NCI-H2107 treated with DMSO at 0.1 percent for 48 hours (cell line): Measurements from ENCODE around the gene SLC13A1.
"Not testable (repeated sequence)": the region's sequence is repeated elsewhere in the genome, so short reads cannot be mapped to it uniquely, and the experiment has no call there.

ENCODE experiments used
- DNase-seq: peaks from one replicate; lab custom pipeline; 2025; ENCODE audit not compliant: unreplicated experiment; lab: John Stamatoyannopoulos, UW

The SLC13A1 gene

DNA sequence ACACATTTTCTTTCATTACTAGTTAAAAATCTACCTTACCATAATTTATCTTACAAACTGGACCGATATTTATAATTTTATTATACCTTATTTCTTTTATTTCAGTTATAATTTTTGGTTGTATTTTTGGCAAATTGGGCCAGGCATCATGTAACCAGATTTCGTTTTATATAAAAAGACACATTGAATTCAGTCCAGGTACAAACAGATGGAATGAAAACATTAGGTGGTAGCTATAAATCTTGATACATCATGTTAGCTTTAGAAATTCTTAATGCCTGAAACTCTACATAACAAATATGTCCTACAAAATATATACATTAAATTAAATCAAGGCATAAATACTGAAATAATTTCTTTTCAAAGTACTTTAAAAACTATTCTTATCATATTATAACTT, 73.1 kb downstream of the SLC13A1 start:
- no peak for DNase-seq

DNA sequence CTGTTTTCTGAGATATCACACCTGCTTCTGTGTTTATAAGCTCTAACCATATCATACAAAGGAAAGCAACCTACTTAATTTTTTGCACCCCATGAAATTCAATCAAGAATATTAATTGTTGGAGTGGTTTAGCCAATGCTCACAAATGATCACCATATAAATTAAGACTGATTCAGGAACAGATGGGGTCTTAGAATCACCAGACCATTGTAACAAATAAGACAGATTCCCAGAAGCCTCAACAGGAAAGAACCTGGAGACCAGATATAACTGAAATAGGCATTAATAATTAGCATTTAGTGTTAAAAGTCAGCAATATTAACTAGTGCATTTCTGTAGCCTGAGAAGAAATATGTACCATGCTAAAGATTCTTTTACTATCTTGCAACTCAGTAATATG, 73.6 kb downstream of the SLC13A1 start:
- DNase-seq: no peak

DNA sequence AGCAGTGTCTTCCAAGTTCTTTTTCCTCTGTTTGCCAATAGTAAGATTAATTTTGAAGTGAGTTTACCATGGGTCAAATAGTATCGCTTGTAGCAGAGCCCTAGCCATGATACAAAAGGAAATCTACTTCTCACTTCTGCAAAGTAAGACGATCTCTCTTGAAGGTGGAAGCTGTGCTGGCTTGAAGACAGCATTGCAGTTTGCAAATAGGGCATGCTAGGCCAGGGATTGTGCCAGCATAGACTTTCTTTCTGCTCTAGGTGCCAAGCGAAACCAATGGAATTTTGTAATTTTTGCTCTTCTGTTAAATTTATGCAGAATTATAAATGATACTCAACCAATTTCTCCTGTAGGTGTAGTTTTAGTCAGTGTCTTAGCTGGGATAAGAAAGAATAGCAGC, 74.5 kb downstream of the SLC13A1 start:
- no peak for DNase-seq

DNA sequence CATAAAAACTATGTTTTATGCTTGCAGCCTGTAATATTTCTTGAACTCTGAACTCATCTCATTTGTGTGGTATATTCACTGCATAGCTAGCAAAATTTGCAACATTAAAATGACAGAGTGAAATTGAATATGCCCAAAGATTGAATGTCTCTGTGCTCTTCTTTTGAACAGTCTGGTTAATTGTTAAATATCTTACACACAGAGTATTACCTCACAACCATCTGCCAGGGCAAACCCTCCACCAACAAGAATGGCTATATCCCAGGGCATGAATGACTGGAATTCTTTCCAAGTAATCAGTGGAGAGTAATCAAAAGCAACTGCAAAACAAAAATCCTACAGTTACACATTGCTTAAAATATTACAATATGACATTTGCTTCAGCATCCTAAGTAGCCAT, 76.9 kb downstream of the SLC13A1 start:
- no peak for DNase-seq

DNA sequence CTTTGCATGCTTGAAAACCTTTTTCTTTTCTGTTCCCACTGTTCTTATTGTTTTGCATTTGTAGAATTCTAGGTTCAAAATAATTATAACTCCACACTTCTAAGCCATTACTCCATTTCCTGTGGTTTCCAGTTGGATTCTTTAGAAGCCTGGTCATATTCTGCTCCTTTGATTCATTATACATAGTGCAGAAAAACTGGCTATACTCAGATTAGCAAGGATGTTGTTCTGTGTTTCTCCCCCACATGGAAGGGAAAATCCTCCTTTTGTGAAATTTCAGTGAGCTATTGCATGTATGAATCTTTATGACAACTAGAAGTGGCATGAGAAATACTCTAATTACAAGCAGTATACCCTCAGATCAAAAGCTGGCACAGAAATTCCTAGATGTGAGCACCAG, 79.5 kb downstream of the SLC13A1 start:
- DNase-seq: no peak

DNA sequence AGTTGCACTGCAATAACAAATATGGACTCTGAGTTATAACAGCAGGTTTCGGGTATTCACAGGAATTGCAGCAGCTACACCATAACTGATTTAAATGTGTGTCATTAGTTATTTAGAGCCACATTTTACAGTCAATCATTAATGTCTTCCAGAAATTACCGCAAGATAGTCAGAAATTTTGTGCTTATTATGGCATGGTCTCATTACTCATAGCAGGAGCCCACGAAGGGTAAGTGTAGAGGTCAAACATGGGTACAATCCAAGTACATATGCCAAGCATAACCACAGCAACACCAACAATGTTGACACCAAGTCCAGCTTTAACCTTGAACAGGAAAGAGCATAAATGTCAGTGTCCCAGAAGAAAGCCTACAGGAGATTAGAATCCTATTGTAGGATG, 84.4 kb downstream of the SLC13A1 start:
- DNase-seq: no peak

DNA sequence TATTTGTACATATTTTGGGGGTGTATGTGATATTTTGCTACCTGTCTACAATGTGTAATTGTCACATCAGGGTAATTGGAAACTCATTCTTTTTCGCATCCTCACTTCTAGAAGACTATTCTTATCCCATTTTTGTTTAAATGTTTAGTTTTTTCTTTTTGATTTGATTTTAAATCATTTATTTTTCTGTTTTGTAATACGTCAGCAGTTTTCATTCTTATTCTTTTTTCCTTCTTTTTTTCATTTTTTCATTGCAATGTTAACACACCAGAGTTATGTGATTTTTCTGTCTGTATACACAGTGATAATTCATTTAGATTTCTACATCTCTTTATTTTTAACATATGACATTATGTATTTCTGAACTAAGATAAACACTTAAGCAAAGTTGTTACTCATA, 85.5 kb downstream of the SLC13A1 start:
- DNase-seq: no peak

DNA sequence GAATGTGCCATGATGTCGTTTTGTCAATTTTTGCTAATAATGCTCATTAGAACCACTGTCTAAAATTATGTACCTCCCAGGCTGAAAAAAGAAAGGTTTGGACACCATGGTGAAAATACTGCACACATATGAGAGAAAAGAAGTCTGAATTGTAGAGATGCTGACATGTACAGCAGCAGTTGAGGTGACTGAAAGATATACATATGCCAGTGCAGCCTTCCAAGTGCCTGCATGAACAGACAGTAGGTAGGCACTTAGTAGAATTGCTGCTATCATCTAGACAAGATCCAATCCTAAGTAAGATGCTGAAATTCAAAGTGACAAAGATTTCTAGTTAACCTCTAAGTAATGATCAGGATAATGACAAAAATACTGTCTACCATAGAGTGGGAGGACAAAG, 86.9 kb downstream of the SLC13A1 start:
- no peak for DNase-seq

DNA sequence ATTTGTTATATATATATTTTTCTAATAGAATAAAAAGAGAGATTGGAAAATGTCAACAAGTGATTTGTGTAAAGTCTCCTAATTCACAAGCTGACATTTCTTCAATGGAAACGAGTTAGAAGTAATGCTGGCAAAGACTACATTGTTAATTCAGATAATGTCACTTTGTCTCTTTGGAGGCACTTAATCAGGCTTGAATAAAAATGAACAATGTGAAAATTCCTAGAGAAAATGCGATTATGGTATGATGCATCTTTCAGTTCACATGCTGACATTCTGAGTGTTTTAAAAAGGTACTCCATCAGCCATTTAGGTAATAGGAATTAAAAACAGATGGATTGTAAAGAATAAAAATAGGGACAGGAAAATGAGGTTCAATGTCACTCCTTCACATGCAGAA, 100.1 kb downstream of the SLC13A1 start:
- no peak for DNase-seq

DNA sequence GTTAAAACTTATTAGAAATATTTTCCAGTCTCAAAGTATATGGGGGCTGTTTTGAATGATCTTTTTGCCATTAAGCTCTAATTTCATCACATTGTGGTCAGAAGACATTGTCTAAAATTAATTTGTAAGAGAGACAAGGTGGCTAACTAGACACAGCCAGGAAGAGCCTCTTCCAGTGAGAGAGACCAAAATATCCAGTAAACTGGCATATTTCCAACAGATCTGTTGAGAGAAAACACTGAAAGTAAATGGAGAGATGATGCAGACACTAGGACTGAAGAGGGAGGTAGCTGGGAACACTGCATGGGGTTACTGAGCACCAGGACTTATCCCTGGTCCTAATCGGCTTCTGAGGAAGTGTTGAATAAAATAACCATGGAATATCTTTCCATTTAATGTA, 102.8 kb downstream of the SLC13A1 start:
- no peak for DNase-seq

DNA sequence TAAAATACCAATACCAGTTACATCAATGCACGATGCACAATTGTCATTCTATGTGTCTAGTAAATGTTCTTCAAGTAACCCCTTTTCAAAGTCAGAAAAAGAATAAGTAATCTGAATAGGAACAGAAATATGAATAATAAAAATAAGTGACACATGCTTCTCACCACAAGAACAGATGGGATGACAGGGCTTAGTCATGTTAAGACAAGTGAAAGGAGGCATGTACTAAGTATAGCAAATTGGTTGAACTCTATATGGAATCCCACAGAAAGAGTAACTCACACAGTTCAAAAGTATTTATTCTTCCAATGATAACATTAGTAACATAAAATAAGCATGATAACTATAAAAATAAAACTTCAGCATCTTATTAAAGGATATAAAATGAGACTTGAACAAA, 103.3 kb downstream of the SLC13A1 start:
- DNase-seq: no peak

DNA sequence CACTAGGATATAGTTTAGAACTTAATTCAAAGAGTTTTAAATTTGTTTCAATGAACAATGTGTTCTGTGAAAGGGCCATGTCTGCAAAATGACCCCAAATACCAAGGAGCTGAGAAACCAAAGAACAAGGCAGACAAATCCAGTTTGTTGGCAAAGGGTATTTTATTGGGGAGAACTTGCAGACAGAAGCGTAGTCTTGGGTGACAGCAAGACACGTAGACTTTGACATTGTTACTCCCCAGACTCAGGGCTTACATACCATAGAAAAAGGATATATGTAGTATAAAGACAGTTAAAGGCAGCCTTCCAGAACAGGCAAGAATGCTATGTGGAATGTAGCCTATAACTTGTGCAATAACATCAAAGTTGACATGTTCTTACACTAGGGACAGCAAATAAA, 109.3 kb downstream of the SLC13A1 start:
- DNase-seq: no peak

DNA sequence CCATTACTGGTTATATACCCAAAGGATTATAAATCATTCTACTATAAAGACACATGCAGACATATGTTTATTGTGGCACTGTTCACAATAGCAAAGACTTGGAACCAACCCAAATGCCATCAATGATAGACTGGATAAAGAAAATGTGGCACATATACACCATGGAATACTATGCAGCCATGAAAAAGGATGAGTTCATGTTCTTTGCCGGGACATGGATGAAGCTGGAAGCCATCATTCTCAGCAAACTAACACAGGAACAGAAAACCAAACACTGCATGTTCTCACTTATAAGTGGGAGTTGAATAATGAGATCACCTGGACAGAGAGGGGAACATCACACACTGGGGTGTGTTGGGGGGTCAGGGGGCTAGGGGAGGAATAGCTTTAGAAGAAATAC, 112.9 kb downstream of the SLC13A1 start:
- DNase-seq: not testable (repeated sequence)

DNA sequence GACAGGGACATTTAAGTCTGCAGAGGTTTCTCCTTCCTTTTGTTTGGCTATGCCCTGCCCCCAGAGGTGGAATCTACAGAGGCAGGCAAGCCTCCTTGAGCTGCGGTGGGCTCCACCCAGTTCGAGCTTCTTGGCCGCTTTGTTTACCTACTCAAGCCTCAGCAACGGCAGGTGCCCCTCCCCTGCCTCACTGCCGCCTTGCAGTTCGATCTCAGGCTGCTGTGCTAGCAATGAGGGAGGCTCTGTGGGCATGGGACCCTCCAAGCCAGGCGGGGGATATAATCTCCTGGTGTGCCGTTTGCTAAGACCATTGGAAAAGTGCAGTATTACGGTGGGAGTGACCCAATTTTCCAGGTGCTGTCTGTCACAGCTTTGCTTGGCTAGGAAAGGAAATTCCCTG, 114.9 kb downstream of the SLC13A1 start:
- DNase-seq: not testable (repeated sequence)

DNA sequence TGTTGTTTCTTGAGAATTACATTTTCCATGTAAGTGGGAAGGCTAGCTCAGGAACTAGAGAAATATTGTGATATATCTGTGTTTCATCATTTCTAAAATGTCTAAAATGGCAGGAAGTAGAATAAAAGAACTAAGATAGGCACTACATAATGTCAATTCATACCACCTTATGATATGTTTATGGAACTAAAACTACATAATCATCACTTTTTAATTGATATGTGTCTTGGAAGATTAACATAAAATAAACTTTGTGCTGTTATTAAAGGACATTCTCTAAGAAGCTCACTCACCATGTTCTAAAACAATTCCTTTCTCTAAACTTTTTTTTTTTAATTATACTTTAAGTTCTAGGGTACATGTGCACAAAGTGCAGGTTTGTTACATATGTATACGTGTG, 120.7 kb downstream of the SLC13A1 start:
- no peak for DNase-seq

DNA sequence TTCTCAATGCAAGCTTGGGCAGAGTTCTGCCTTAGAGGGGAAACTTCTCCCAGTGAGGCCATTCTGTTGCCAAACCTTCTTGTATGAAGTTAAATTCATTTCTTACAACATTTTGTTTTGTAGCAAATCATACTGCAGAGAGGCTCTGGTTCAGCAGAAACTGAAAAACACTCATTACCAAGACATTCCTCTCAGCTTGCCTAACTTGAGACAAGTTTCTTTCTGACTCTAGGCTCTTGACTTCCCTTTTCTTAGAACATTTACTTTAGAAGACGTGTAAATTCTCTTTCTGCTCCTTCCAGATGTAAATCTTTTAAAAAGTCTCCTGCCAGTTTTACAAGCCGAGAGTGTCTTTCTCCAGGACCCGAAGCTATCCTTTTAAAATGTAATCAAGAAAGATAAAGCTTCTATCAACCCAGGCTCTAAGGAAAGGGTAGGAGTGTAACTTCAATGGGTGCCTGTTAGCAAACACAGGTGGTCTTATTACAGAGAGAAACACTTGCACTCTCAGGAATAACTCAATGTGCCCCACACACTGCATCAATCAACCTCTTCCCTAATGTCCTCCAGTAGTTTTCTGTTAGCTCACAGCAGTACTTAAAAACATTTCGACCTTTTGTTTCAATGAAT, 123.8 kb downstream of the SLC13A1 start:
- no peak for DNase-seq

DNA sequence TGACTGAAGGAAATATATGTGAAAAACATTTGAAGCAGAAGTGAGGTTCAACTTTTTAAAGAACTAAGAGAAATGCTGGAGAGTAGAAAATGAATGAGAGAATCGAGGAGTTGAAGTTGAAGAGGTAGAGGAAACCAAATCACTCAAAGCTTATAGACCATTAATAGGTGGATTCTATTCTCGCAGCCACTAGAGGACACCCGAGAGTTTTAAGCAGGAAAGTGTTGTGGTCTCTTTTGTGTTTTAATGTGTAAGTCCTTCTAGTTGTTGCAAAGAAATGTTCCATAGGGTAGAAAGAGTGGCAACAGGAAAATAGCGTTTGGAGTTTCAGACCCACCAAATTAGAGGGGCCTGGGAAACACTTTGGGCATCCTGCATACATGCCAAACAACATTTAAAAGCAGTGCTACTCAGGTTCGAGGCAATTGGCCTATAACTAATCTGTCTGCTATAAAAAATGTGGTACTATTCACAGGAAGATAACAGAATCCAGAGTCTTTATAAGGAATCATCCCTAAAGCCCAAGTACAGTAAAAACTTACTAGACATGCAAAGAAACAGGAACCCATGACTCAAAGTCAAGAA, 129.0 kb downstream of the SLC13A1 start:
- no peak for DNase-seq

DNA sequence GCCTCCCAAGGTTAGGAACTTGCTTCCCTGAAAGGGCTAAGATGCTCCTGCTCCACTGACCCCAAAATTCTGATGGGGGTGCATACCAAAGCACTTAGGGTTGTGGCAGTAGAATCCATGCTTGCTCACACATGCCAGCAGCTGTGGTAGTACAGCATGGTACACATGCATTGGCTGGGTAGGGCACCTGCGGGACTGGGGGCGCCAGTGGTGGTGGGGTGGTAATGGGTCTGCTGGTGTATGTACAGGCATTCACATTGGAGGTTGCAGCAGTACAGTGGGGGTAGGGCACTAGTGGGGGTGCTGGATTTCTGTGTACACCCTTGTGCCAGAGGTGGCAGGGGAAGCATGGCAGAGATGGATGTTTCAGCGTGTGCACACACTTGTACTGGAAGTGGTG, 132.0 kb downstream of the SLC13A1 start:
- DNase-seq: no peak
